HepG2 (cell line): ENCODE data around the gene SPRED2. TPM values are rescaled to one million over a fixed set of nuclear protein-coding genes. Genes with fewer than 3 reads are reported as not detected.

Experiments
- ATAC-seq: fragments of 200-7000 bp; cut with Tn5 transposase; 3 replicates; pipeline ENCODE4 v1.9.1; 2020; ENCODE audit warnings: mild to moderate bottlenecking, moderate library complexity
- BruUV-seq: library from RNA; stranded (reverse); fragments of 400-500 nt; replicated peaks from 2 replicates; lab custom pipeline; 2021; lab: Mats Ljungman, UMichigan
- CTCF ChIA-PET: fragments of 300-600 bp; formaldehyde crosslinking; extraction: SDS; loops from one replicate; lab custom pipeline; 2021; ENCODE audit warnings: low total read pairs, inconsistent platforms, low intra/inter-chr PET ratio; lab: Yijun Ruan, JAX
- POLR2A ChIA-PET: fragments of 350-600 bp; sonication (Branson Sonifier 250); formaldehyde crosslinking; loops from one replicate; lab custom pipeline; 2020; ENCODE audit warnings: antibody characterized with exemption, inconsistent platforms; lab: Yijun Ruan, JAX
- DNase-seq: peaks from one replicate; pipeline ENCODE4 v3.0.0-alpha.2; 2015; ENCODE audit warnings: low spot score
- FAIRE-seq: peaks from 3 replicates; lab custom pipeline; 2011; peaks lifted over from hg19 to GRCh38; lab: Jason Lieb, UNC
- H2AFZ ChIP-seq: one replicate; pipeline ENCODE4 v1.6.1; 2011; ENCODE audit warnings: low read length, inconsistent platforms
- H3K27ac ChIP-seq: fragments of 300-600 bp; 3 replicates; pipeline ENCODE4 v1.8.0; 2011; ENCODE audit warnings: mixed run types, mild to moderate bottlenecking, mixed read lengths, low read length, inconsistent platforms; ENCODE audit not compliant: insufficient read depth; ENCODE audit errors: extremely low read length
- H3K27me3 ChIP-seq, 2 experiments: fragments of 200-600 bp in 1 of 2; 2 replicates in 1 of 2; 3 replicates in 1 of 2; pipeline versions ENCODE4 v1.6.0 to v1.8.0; 2011; ENCODE audit warnings: low read length in 2 of 2, mild to moderate bottlenecking in 2 of 2, moderate library complexity in 2 of 2, inconsistent platforms in 1 of 2; ENCODE audit not compliant: insufficient read depth in 2 of 2, control insufficient read depth in 1 of 2
- H3K36me3 ChIP-seq, 2 experiments: fragments of 200-600 bp in 1 of 2; replicated peaks in 1 of 2; 2 replicates in 1 of 2; 3 replicates in 1 of 2; pipeline versions ENCODE4 v1.5.1 to v1.8.0; 2011; ENCODE audit warnings: low read length in 2 of 2, inconsistent platforms in 1 of 2; ENCODE audit not compliant: insufficient read depth in 2 of 2, control insufficient read depth in 1 of 2
- H3K4me1 ChIP-seq: 2 replicates; pipeline ENCODE4 v1.5.1; 2012; ENCODE audit warnings: low read length, inconsistent platforms; ENCODE audit not compliant: insufficient read depth
- H3K4me2 ChIP-seq: 2 replicates; pipeline ENCODE4 v1.6.0; 2011; ENCODE audit warnings: low read depth, low read length, inconsistent platforms
- H3K4me3 ChIP-seq, 3 experiments: fragments of 200-600 bp in 1 of 3; sonication (generic), shearing (Covaris generic) in 1 of 3; replicated peaks in 1 of 3; 2 replicates each; pipeline ENCODE4 v1.5.1; 2011 to 2016; ENCODE audit warnings: low read length in 3 of 3, inconsistent platforms in 2 of 3, low read depth in 2 of 3, mild to moderate bottlenecking in 2 of 3, control low read depth in 1 of 3, mixed read lengths in 1 of 3; ENCODE audit not compliant: insufficient read depth in 1 of 3
- H3K79me2 ChIP-seq: one replicate; pipeline ENCODE4 v1.6.1; 2011; ENCODE audit warnings: low read length, inconsistent platforms; ENCODE audit not compliant: insufficient read depth
- H3K9ac ChIP-seq: 2 replicates; pipeline ENCODE4 v1.6.0; 2011; ENCODE audit warnings: mild to moderate bottlenecking, low read depth, low read length, inconsistent platforms; ENCODE audit not compliant: insufficient read depth
- H3K9me3 ChIP-seq: 2 replicates; pipeline ENCODE4 v1.5.1; 2012; ENCODE audit warnings: mild to moderate bottlenecking, low read length
- H4K20me1 ChIP-seq: 2 replicates; pipeline ENCODE4 v1.6.0; 2011; ENCODE audit warnings: inconsistent platforms, mild to moderate bottlenecking, low read length, moderate library complexity; ENCODE audit not compliant: insufficient read depth
- CENPT ChIP-seq: sonication (generic); formaldehyde crosslinking; IDR thresholded peaks from 2 replicates; pipeline ENCODE4 v1.8.0; 2022; ENCODE audit warnings: low read depth, mild to moderate bottlenecking, moderate library complexity, missing genetic modification reagents
- KLF15 ChIP-seq: sonication (generic); formaldehyde crosslinking; IDR thresholded peaks from 2 replicates; pipeline ENCODE4 v1.8.1; 2023; ENCODE audit warnings: borderline replicate concordance, mild to moderate bottlenecking, inconsistent platforms, missing genetic modification reagents, mixed read lengths
- LRRFIP1 ChIP-seq: sonication (generic); formaldehyde crosslinking; conservative IDR thresholded peaks from 2 replicates; pipeline ENCODE4 v1.4.0; 2020; ENCODE audit warnings: missing genetic modification reagents
- RBM22 ChIP-seq: fragments of 200-400 bp; formaldehyde crosslinking; optimal IDR thresholded peaks from 2 replicates; pipeline ENCODE3; 2017; ENCODE audit warnings: mild to moderate bottlenecking, low read length, moderate library complexity
- REL ChIP-seq: sonication (generic); formaldehyde crosslinking; conservative IDR thresholded peaks from 2 replicates; pipeline ENCODE4 v1.8.0; 2022; ENCODE audit warnings: mild to moderate bottlenecking, missing genetic modification reagents, moderate library complexity
- ZBTB26 ChIP-seq: IDR thresholded peaks from 2 replicates; pipeline ENCODE4 v1.6.1; 2016; ENCODE audit warnings: missing compliant biosample characterization, missing genetic modification reagents, borderline replicate concordance
- ZMYM2 ChIP-seq: sonication (generic); formaldehyde crosslinking; IDR thresholded peaks from 2 replicates; pipeline ENCODE4 v1.8.0; 2022; ENCODE audit warnings: mild to moderate bottlenecking, missing genetic modification reagents
- ZNF513 ChIP-seq: sonication (generic); formaldehyde crosslinking; conservative IDR thresholded peaks from 2 replicates; pipeline ENCODE4 v1.5.0; 2020; ENCODE audit warnings: missing genetic modification reagents
- ZNF646 ChIP-seq: sonication (generic); formaldehyde crosslinking; IDR thresholded peaks from 2 replicates; pipeline ENCODE4 v1.9.0; 2021; ENCODE audit warnings: mild to moderate bottlenecking, missing genetic modification reagents
- WGBS: methylation state at CpG from one replicate; pipeline ENCODE4 v1.1.6; 2017; ENCODE audit warnings: low lambda C conversion rate; 5-methylcytosine and 5-hydroxymethylcytosine counted together
- in situ Hi-C: cut with HindIII; loops from 2 replicates; pipeline ENCODE4 v1.10.0; 2017; ENCODE audit warnings: low pct_unique_long_range_greater_than_20kb; ENCODE audit not compliant: extremely low pct_ligation_motif_present
- intact Hi-C: fragments of 100-400 bp; cut with micrococcal nuclease; formaldehyde crosslinking; loops from one replicate; pipeline ENCODE4 v1.10.0; 2022; ENCODE audit not compliant: unreplicated experiment
- polyA plus RNA-seq, 8 experiments: library from polyadenylated mRNA; depleted of rRNA in 3 of 8; stranded (reverse) in 7 of 8; unstranded in 1 of 8; fragments of >200 nt; fragmentation: Illumina TruSeq in 4 of 8; extraction: Trizol in 4 of 8; gene quantifications; 2 replicates each; pipeline versions ENCODE4 v1.2.1 to v1.2.3, GENCODE V29; 2011 to 2016; ENCODE audit warnings: low read depth in 4 of 8, missing spikeins in 1 of 8, mixed read lengths in 1 of 8; ENCODE audit not compliant: insufficient read depth in 1 of 8
- total RNA-seq, 5 experiments: library from RNA; depleted of rRNA; stranded (reverse); fragments of >200 nt; fragmentation: Illumina TruSeq; extraction: Trizol; gene quantifications; 2 replicates each; pipeline ENCODE4 v1.2.3, GENCODE V29; 2016; ENCODE audit warnings: low read depth in 1 of 5

SPRED2 gene
- total and polyA plus RNA-seq, 2 of the 13 experiments (the other 11 are each of a cell fraction or from before 2014, with no cell fraction given): 13.0 to 37.0 TPM

GRCh38 chr2:65319674-65320041, 112.7 kb downstream of the SPRED2 start:
- WGBS: 95% methylated on average over 1 of the region's 1 CpG
- H3K4me3 ChIP-seq: no peak overlapping the region
- no peak overlapping the region for H3K27ac ChIP-seq
- peaks cover 2% of the 10 kb centered on the region for H3K79me2 ChIP-seq
- no peak overlapping the region for H3K9ac ChIP-seq
- peaks cover 19% of the 10 kb centered on the region for H3K4me1 ChIP-seq
- FAIRE-seq (no peak), DNase-seq (no peak), ATAC-seq (peak; percentile 16)
- no peak overlapping the region for H3K4me2 ChIP-seq
- H3K36me3 ChIP-seq: peaks cover 26 to 71% of the 10 kb centered on the region in 2 experiments
- H2AFZ ChIP-seq: no peak overlapping the region
- intact Hi-C loops (loop anchor here (1.0 kb wide), 1 partner anchor 234 kb away; no protein-coding TSS in a partner anchor), in situ Hi-C loops (no loop called here)
- POLR2A ChIA-PET: interaction anchor here (1.3 to 1.5 kb wide), 3 partner anchors 53 to 115 kb away, joined by 3 to 6 read pairs (median 4); partner anchors contain the start of gene ACTR2
- H3K27me3 ChIP-seq: no peaks in the 10 kb centered on the region
- H3K9me3 ChIP-seq: no peaks in the 10 kb centered on the region
- no TSS peak for BruUV-seq
- no peaks in the 10 kb centered on the region; the same call in 1 of the 2 replicates for H4K20me1 ChIP-seq
- CTCF ChIA-PET: interaction anchor here (1.1 kb wide), 1 partner anchor 55 kb away, joined by 3 read pairs; no protein-coding TSS in a partner anchor
- TF ChIP-seq ZNF513 (no peak), LRRFIP1 (CRISPR knock-in tag) (no peak), KLF15 (CRISPR knock-in tag) (no peak), RBM22 (peak; percentile 14), REL (CRISPR knock-in tag) (no peak), CENPT (CRISPR knock-in tag) (no peak), ZBTB26 (no peak), ZMYM2 (no peak), ZNF646 (CRISPR knock-in tag) (peak; percentile 48; the same call in 1 of the 2 replicates)
